ENCODE results near the gene CCR6.

DNA sequence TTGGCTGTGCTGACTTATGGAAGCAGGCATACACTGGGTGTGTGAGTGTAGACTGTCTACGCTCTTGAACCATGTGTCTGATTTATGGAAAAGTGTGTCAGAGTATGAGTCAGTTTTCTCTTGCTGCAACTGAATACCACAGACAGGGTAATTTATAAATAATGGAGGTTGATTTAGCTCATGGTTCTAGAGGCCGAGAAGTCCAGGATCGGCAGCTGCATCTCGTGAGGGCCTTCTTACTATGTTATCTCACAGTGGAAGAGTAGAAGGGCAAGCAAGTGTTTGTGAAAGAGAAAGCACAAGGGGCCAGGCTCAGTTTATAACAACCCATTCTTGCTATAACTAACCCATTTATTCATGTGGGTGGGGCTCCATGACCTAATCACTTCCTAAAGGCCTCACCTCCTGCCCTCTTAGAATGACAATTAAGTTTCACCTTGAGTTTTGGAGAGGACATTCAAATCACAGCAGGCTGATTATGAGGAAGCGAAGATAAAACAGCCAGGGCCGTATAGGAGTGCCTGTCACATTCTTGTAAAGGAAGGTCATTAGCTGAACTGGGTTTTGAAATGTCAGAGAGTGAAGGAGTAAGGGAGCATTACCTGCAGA lies 28.1 kb downstream of the CCR6 start:
- TF ChIP-seq POLR2A (IDR thresholded peaks at IDR 0.05; ENCODE audit: low read depth, low read length) (no peak), PAX5 (IDR thresholded peaks at IDR 0.05; ENCODE audit: insufficient read depth, low read length, severe bottlenecking) (no peak), POU2F2 (IDR thresholded peaks at IDR 0.05; ENCODE audit: low read depth, low read length) (peak; percentile 84), TAF1 (IDR thresholded peaks at IDR 0.05; ENCODE audit: low read depth, low read length) (no peak)
